NCI-H1092 treated with DMSO at 0.1 percent for 48 hours (cell line): ENCODE results near the gene CAMK1D.
A peak's percentile ranks its signal among the peaks of the same experiment; 100 is the strongest.

ENCODE experiments used
- DNase-seq: peaks from one replicate; lab custom pipeline; 2025; lab: John Stamatoyannopoulos, UW

CAMK1D gene

DNA sequence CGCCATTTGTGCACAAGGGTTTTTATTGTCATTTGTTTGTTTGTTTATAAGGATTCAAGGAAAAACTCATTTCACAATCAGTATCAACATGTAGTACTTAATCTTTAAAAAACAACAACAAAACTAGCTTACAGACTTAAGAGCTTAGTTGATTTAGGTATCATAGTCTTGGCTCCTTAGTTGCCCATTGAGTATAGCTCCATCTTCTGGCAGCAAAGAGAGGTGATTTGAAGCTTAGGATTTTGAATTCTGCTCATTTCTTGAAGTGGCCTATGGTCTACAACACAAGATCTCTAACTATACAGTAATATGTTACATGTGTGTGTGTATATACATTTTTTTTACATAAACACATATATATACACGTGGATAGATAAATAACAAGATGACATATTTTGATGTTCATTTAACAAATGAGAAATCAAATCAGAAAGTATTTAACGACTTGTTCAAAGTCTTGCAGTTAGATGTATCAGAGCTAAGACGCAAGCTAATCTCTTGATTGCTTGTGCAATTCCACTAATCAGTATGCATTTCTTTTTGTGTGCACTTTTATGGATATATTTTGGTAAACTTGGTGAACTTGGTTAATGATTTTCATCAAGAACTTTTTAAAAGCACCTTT lies 307.3 kb downstream of the CAMK1D start:
- DNase-seq = peak; percentile 66

GRCh38 chr10:12657489-12657888 lies 308.1 kb downstream of the CAMK1D start:
- DNase-seq = no peak

- DNase-seq = no peak
These were observed 309.2 kb downstream of the CAMK1D start for GRCh38 chr10:12658526-12658925.

- no peak for DNase-seq
These were observed 310.4 kb downstream of the CAMK1D start for GRCh38 chr10:12659706-12660105.

DNA sequence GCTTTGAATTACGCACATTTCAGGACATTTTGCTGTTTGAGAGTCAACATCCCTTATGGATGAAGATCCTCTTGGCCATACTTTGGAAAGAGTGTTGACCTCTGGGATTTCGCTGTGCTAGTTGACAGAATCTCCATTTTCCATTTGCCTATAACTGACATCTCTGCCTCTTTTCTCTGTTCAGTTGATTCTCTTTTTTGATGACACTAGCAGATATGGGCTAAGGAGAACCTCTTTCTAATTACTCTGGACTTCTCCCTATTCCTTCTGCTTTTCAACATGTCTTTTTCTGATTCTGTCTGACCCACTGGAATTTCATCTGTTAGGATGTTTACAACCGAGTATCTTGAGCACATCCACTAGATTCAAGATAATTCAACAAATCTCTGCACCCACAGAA lies 311.5 kb downstream of the CAMK1D start:
- no peak for DNase-seq

GRCh38 chr10:12661671-12662070 lies 312.3 kb downstream of the CAMK1D start:
- DNase-seq = no peak

DNA sequence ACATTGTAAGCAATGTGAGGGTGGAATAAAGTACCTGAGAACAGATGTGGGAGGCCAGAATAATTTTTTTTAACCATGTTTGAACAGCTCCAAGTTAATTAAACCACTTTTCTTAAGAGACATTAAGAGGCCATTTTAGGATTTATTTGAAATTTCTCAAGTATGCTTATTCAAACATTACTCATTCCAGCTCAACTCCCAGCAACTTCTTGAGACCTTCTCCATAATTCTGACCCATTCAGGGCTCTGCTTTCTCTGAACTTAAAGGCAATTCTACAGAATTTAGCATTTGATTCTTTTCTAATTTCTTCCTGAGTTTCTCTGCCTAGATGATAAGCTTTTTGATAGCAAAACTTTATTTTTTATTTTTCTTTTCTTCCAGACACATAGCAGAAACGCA lies 314.5 kb downstream of the CAMK1D start:
- DNase-seq = no peak

DNA sequence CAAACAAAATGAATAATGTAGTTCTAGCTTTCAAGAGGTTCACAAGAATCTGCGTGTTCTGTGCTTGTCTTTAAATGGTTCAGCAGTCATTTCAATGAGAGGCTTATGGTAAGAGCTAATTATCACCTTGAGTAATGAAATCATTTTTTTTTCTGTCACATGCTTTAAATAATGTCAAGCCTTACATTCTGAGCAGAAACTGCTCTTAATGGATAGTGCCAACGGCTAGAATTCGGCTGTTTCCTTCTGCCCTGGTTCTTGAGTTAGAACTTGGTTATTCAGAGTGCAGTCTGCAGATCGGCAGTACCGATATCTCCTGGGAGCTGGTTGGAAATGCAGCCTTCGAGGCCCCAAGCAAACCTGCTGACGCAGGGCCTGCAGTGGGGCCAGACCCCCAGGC lies 316.2 kb downstream of the CAMK1D start:
- DNase-seq = no peak

- no peak for DNase-seq
These were observed 317.7 kb downstream of the CAMK1D start for GRCh38 chr10:12667052-12667451.

DNA sequence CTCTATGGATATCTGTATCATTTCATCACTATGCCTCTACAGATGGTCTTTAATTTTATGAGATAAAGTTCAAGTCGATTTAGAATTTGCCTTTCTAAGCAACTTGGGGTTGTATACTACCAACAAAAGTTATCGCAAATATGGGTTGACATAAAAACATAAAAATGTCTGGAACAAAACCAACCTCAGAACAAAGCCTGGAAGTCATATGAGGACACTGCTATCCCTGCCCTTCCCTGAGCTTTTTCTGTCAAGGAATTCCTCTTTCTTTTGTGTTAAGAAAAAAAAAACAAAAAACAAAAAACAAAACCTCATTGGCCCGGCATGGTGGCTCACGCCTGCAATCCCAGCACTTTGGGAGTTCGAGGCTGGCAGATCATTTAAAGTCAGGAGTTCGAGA lies 319.3 kb downstream of the CAMK1D start:
- DNase-seq = no peak

- no peak for DNase-seq
These were observed 320.7 kb downstream of the CAMK1D start for GRCh38 chr10:12670004-12670403.

DNA sequence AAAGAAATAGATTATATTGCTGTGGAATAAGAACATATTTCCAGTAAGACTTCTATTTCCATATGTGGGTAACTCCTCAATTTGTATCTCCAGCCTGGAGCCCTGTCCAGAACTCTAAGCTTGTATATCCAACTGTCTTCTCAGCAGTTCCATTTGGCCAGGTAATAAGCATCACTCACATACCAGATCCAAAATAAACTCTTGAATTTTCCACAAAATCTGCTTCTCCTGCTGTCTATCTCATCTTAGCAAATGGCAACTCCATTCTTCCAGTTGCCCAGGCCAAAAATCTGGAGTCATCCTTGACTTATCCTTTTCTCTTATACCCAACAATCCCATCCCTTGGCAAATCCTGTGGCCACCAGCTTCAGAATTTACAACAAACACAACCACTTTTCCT lies 325.8 kb downstream of the CAMK1D start:
- DNase-seq = no peak

GRCh38 chr10:12679636-12680035 lies 330.3 kb downstream of the CAMK1D start:
- no peak for DNase-seq

GRCh38 chr10:12681252-12681651 lies 331.9 kb downstream of the CAMK1D start:
- no peak for DNase-seq

- DNase-seq = no peak
These were observed 335.4 kb downstream of the CAMK1D start for GRCh38 chr10:12684784-12685183.

GRCh38 chr10:12685261-12686058 lies 336.1 kb downstream of the CAMK1D start:
- DNase-seq = no peak

DNA sequence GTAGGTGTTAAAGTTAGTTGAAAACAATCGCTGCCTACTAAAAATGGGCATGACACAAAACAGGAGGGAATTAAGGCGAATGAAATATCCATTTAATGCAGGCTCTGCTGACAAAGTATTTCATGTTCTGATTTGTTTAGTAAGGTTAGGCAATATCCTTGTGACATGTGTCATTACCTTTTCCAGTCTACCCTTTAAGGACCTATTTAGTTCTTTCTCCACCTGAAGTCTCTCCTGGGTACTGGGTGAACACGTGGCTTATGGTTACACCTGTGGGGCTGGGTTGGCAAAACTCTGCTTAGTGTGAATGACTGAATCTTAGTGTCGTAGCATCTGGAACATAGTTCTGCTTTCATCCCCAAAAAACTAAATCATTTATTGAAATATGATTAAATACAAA lies 338.6 kb downstream of the CAMK1D start:
- DNase-seq = no peak

- no peak for DNase-seq
These were observed 340.5 kb downstream of the CAMK1D start for GRCh38 chr10:12689893-12690292.

- DNase-seq = no peak
These were observed 341.3 kb downstream of the CAMK1D start for GRCh38 chr10:12690525-12691126.

GRCh38 chr10:12691596-12691995 lies 342.2 kb downstream of the CAMK1D start:
- DNase-seq = no peak

DNA sequence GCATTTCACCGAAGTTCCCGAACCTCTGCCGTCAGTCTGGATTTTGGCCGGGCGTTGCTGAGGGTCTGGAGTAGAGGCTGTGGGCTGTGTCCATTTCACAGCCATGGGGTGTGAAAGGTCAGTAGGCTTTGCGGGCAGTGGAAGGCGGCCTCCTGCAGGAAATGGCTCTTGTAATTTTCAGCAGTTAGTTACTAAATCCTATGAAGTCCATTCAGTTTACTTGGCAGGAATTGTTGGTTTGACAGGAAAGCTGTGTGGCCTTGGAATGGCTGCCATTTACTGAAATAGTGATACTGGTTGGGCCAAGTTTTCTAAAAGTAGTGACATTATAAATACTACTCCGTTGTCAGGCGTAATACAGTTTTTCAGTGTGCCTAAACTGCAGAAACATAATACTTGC lies 348.4 kb downstream of the CAMK1D start:
- no peak for DNase-seq

- DNase-seq = no peak
These were observed 349.9 kb downstream of the CAMK1D start for GRCh38 chr10:12699258-12699700.
